Stimulated activated effector memory CD8-positive, alpha-beta T cell treated with anti-CD3 and anti-CD28 coated beads, Interleukin-12 subunit alpha, Interleukin-12 subunit beta, amount 100 ng/mL, for 72 hours (primary cell): ENCODE measurements around the gene KCNN3.

Experiments
- ATAC-seq: fragments of 150-1000 bp; cut with Tn5 transposase; 2 replicates; pipeline ENCODE4 v1.10.0; 2021
- DNase-seq, 2 donors: peaks; one replicate each; pipeline ENCODE4 v3.0.0; 2021 to 2022; ENCODE audit warnings: low spot score in 2 of 2
- H3K27ac Mint-ChIP-seq: one replicate; pipeline ENCODE4 v1.8.0; 2022; ENCODE audit warnings: mild to moderate bottlenecking, mixed read lengths
- H3K36me3 Mint-ChIP-seq: one replicate; pipeline ENCODE4 v1.8.0; 2022; ENCODE audit warnings: mild to moderate bottlenecking, mixed read lengths
- H3K4me1 Mint-ChIP-seq: one replicate; pipeline ENCODE4 v1.8.0; 2022; ENCODE audit warnings: mixed read lengths
- H3K4me3 Mint-ChIP-seq: one replicate; pipeline ENCODE4 v1.8.0; 2022; ENCODE audit warnings: mild to moderate bottlenecking, mixed read lengths
- H3K9me3 Mint-ChIP-seq: one replicate; pipeline ENCODE4 v1.8.0; 2022; ENCODE audit warnings: mixed read lengths

The KCNN3 gene

DNA sequence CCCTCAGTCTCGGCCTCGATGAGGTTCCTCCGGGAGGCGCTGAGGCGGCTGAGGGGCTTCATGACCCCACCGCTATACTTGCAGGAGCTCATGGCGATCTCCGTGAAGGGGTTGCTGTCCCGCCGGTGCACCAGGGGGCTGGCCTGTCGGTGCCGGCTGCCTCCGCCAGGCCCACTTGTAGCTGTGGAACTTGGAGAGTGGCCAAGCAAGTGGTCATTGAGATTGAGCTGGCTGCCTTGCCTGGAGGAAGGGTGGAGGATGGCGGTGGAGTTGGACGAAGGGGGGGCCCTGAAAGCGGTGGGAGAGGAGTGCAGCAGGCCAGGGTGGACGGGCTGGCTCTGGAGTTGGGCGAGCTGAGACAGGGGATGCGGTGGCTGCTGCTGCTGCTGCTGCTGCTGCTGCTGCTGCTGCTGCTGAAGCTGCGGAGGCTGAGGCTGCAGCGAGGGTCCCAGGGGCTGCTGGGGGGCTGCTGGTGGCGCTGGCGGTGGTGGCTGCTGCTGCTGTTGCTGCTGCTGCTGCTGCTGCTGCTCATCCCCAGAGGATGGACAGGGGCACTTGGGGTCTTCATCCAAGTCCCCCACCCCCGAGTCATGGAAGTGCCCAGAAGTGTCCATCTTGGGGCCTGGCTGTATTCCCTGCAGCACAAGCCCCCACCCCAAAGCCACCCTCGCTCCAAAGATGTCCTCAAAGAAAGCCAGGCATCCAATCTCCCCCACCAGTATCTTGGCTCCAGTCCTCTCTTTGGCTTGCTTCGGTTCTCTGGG, 548 bp downstream of the KCNN3 start:
- Mint-ChIP-seq H3K36me3 (no peaks in the 10 kb centered on the region), H3K4me1 (peaks cover 53% of the 10 kb centered on the region), H3K27ac (no peak overlapping the region), H3K4me3 (peak overlapping the region; percentile 39), H3K9me3 (no peaks in the 10 kb centered on the region)
- ATAC-seq = no peak
- DNase-seq = no peak

DNA sequence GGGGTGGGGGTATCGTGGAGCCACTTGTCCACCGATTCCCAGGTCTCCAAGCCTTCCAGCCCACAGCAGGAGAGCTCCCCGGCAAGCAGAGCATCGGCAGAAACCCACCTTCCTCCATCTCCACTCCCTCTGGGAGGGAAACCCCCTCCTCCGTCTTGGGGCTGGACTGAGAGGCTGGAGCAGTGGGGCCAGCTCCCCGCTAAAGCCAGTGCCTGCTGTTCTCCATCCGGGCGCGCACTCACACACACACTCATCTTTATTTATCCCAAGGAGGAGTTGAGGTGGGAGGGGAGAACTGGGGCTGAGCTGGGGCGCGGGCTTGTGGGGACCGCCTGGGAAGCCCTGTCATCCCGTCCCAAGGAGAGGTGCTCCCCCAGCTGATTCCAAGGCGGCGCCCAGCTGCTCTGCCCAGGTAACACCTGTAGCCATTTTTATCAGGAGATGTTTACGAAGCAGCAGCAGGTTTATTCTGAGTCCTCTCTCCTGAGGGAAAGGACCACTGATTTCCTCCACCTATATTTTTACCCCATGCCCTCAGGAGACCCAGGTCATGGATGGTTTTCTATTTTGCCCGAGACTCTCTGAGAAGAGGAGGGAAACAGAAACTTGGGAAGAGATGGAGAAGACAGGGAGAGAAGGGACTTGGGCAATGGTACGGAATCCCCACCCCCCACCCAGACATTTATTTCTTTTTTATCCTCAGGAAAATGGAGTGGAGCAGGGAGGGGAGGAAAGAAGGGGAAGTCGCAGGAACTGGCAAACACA, 2.1 kb downstream of the KCNN3 start:
- Mint-ChIP-seq H3K27ac (no peak overlapping the region), H3K4me1 (peaks cover 63% of the 10 kb centered on the region), H3K36me3 (no peaks in the 10 kb centered on the region), H3K9me3 (no peaks in the 10 kb centered on the region), H3K4me3 (no peak overlapping the region)
- DNase-seq (no peak), ATAC-seq (no peak)

GRCh38 chr1:154867064-154867825, 2.8 kb downstream of the KCNN3 start:
- Mint-ChIP-seq H3K9me3 (no peaks in the 10 kb centered on the region), H3K4me3 (no peak overlapping the region), H3K4me1 (peaks cover 71% of the 10 kb centered on the region), H3K27ac (no peak overlapping the region), H3K36me3 (no peaks in the 10 kb centered on the region)
- peak; percentile 68 for ATAC-seq
- DNase-seq = no peak

GRCh38 chr1:154866257-154867063, 3.6 kb downstream of the KCNN3 start:
- peak overlapping the region; percentile 56 for H3K27ac Mint-ChIP-seq
- DNase-seq (no peak), ATAC-seq (peak; percentile 32)
- peaks cover 75% of the 10 kb centered on the region for H3K4me1 Mint-ChIP-seq
- no peaks in the 10 kb centered on the region for H3K9me3 Mint-ChIP-seq
- H3K36me3 Mint-ChIP-seq = no peaks in the 10 kb centered on the region
- no peak overlapping the region for H3K4me3 Mint-ChIP-seq

DNA sequence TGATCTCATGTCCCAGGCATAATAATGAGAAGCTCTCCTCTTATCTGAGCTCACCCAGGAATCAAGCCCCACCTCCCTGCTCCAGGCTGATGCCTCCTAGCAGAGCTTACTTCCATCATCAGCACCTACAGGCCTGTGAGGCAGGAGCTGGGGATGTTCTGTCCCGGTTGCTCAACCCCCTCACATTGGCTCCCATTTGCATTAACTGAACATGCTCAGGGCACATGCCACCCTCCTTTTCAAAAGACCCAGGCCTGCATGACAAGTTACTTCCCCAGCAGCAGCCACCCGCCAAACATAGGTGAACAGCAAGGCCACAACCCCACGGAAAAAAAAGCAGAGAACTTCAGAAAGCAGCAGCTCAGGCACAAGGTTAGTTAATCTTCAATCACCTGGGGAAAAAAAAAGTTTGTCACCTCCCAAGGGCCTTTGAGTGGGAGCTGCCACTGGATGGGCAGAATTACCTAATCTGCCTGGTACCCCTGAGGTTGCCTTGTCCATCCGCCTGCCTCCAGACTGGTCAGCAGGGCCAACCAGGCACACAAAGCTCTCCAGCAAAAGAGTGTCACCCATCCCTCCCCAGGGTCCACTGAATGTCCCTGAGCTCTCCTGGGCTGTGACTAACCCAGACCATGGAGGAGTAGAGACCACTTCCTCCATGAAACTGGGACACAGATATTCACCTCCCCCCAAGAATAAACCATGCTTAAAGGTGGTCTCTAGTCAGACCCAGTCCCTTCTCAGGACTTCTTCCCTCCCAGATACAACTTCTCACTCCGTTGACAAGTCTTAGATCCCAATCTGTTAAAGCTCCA, 4.4 kb downstream of the KCNN3 start:
- H3K27ac Mint-ChIP-seq = peak overlapping the region; percentile 56
- ATAC-seq (no peak), DNase-seq (no peak)
- no peak overlapping the region for H3K4me3 Mint-ChIP-seq
- H3K4me1 Mint-ChIP-seq = peaks cover 75% of the 10 kb centered on the region
- H3K36me3 Mint-ChIP-seq = no peaks in the 10 kb centered on the region
- no peaks in the 10 kb centered on the region for H3K9me3 Mint-ChIP-seq

- Mint-ChIP-seq H3K4me1 (peaks cover 77% of the 10 kb centered on the region), H3K4me3 (peak overlapping the region; percentile 29), H3K27ac (peak overlapping the region; percentile 71), H3K9me3 (no peaks in the 10 kb centered on the region), H3K36me3 (no peaks in the 10 kb centered on the region)
- DNase-seq (no peak), ATAC-seq (no peak)
Measured at GRCh38 chr1:154864189-154864975, 5.7 kb downstream of the KCNN3 start.

GRCh38 chr1:154863315-154864174, 6.5 kb downstream of the KCNN3 start:
- Mint-ChIP-seq H3K4me3 (peak overlapping the region; percentile 29), H3K27ac (peak overlapping the region; percentile 71), H3K36me3 (no peaks in the 10 kb centered on the region), H3K4me1 (peaks cover 69% of the 10 kb centered on the region), H3K9me3 (no peaks in the 10 kb centered on the region)
- ATAC-seq = peak; percentile 73
- DNase-seq = peak in 1 of 2 donors; percentile 35

- peak overlapping the region; percentile 29 for H3K4me3 Mint-ChIP-seq
Measured at GRCh38 chr1:154862907-154863306, 7.2 kb downstream of the KCNN3 start.

GRCh38 chr1:154861607-154862094, 8.4 kb downstream of the KCNN3 start:
- no peaks in the 10 kb centered on the region for H3K9me3 Mint-ChIP-seq
- H3K27ac Mint-ChIP-seq = peak overlapping the region; percentile 71
- H3K36me3 Mint-ChIP-seq = no peaks in the 10 kb centered on the region
- DNase-seq (no peak), ATAC-seq (no peak)
- no peak overlapping the region for H3K4me3 Mint-ChIP-seq
- H3K4me1 Mint-ChIP-seq = peaks cover 77% of the 10 kb centered on the region

More at GRCh38 chr1:154862907-154863306, 7.2 kb downstream of the KCNN3 start:
- Mint-ChIP-seq H3K27ac (peak overlapping the region; percentile 71), H3K36me3 (no peaks in the 10 kb centered on the region), H3K9me3 (no peaks in the 10 kb centered on the region), H3K4me1 (peaks cover 73% of the 10 kb centered on the region)
- DNase-seq (no peak), ATAC-seq (no peak)

GRCh38 chr1:154860156-154860870, 9.8 kb downstream of the KCNN3 start:
- no peak for ATAC-seq
- peak overlapping the region; percentile 84 for H3K27ac Mint-ChIP-seq

DNA sequence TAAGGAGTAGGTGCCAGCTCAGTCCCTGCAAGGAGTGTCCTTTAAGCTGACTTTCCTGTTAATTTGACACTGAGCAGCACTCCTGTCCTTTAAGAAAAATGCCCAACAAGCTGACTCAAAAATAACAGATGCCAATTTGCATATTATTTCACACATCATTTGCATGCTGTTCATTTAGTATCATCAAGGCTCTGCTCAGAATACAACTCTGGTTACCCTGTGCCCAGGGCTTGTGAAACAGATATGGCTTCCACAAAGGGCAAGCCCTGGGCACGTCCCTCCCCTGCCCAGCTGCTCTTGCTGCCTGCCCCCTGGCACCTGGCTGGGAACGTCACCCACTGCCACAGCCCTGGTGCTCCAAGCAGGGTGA, 10.3 kb downstream of the KCNN3 start:
- Mint-ChIP-seq H3K27ac (no peak overlapping the region), H3K4me3 (no peak overlapping the region), H3K4me1 (peaks cover 66% of the 10 kb centered on the region), H3K9me3 (no peaks in the 10 kb centered on the region), H3K36me3 (no peaks in the 10 kb centered on the region)
- ATAC-seq (peak; percentile 29), DNase-seq (no peak)

More at GRCh38 chr1:154860156-154860870, 9.8 kb downstream of the KCNN3 start:
- Mint-ChIP-seq H3K4me3 (peak overlapping the region; percentile 56), H3K4me1 (peaks cover 69% of the 10 kb centered on the region), H3K9me3 (no peaks in the 10 kb centered on the region), H3K36me3 (no peaks in the 10 kb centered on the region)
- no peak for DNase-seq

GRCh38 chr1:154859151-154859785, 10.8 kb downstream of the KCNN3 start:
- no peak for ATAC-seq
- Mint-ChIP-seq H3K27ac (no peak overlapping the region), H3K4me1 (peaks cover 61% of the 10 kb centered on the region), H3K36me3 (no peaks in the 10 kb centered on the region), H3K9me3 (no peaks in the 10 kb centered on the region), H3K4me3 (no peak overlapping the region)
- no peak for DNase-seq
